Breast epithelium (tissue), 3 donors: ENCODE data around the gene FCHSD2.

Experiments
- POLR2A ChIP-seq: fragments of 450-650 bp; IDR thresholded peaks from one replicate; pipeline ENCODE4 v1.6.1; 2016; ENCODE audit warnings: antibody characterized with exemption, mild to moderate bottlenecking, moderate library complexity
- TF ChIP-seq, protein P1 (sequence below), 3 donors: fragments of 450-650 bp; IDR thresholded peaks; one replicate each; pipeline ENCODE4 v1.5.1; 2016 to 2017; ENCODE audit warnings: antibody characterized with exemption in 3 of 3, mild to moderate bottlenecking in 3 of 3, moderate library complexity in 3 of 3

DNA sequence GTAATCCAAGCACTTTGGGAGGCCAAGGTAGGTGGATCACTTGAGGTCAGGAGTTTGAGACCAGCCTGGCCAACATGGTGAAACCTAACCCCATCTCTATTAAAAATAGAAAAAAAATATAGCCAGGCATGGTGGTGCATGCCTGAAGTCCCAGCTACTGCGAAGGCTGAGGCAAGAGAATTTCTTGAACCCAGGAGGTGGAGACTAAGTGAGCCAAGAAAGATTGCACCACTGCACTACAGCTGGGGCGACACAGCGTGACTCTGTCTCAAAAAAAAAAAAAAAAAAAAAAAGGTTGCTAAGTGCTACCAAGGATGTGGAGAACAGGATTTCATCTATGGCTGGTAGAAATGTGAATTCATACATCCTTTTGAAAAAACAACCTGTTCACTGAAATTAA lies 291.3 kb downstream of the FCHSD2 start:
- TF ChIP-seq, protein P1, sequence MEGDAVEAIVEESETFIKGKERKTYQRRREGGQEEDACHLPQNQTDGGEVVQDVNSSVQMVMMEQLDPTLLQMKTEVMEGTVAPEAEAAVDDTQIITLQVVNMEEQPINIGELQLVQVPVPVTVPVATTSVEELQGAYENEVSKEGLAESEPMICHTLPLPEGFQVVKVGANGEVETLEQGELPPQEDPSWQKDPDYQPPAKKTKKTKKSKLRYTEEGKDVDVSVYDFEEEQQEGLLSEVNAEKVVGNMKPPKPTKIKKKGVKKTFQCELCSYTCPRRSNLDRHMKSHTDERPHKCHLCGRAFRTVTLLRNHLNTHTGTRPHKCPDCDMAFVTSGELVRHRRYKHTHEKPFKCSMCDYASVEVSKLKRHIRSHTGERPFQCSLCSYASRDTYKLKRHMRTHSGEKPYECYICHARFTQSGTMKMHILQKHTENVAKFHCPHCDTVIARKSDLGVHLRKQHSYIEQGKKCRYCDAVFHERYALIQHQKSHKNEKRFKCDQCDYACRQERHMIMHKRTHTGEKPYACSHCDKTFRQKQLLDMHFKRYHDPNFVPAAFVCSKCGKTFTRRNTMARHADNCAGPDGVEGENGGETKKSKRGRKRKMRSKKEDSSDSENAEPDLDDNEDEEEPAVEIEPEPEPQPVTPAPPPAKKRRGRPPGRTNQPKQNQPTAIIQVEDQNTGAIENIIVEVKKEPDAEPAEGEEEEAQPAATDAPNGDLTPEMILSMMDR (IDR thresholded peaks at IDR 0.05): no peak
- no peak for TF ChIP-seq POLR2A
